Stimulated activated CD8-positive, alpha-beta memory T cell treated with anti-CD3 and anti-CD28 coated beads, Interleukin-15, amount 100 ng/mL, for 48 hours (primary cell): ENCODE results near the gene FGF6.
"Not testable (repeated sequence)": the region's sequence is repeated elsewhere in the genome, so short reads cannot be mapped to it uniquely, and the experiment has no call there.

Experiments
- DNase-seq, 2 donors: peaks; one replicate each; pipeline ENCODE4 v3.0.0-alpha.2; 2020; ENCODE audit warnings: low read depth in 2 of 2

FGF6 gene

DNA sequence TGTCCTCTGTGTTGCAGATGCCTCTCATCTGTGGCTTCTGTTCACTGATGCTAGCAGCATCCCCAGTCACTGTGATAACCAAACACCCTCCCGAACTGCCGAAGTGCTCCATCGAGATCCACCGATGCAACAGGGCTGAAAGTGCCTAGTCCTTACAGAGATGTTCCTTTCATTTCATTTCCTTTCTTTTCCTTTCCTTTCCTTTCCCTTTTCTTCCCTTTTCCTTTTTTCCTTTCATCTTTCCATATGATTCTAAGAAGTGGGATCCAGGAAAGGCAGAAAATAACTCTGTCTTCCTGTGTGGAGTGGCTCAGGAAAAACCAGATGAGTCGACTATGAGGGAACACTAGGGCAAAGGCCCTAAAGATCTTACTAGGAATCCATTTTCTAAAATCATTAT lies 26.7 kb downstream of the FGF6 start:
- no peak for DNase-seq

GRCh38 chr12:4417936-4418335 lies 27.7 kb downstream of the FGF6 start:
- DNase-seq, result no peak

- no peak for DNase-seq
Measured at GRCh38 chr12:4417455-4417854, 28.2 kb downstream of the FGF6 start.

DNA sequence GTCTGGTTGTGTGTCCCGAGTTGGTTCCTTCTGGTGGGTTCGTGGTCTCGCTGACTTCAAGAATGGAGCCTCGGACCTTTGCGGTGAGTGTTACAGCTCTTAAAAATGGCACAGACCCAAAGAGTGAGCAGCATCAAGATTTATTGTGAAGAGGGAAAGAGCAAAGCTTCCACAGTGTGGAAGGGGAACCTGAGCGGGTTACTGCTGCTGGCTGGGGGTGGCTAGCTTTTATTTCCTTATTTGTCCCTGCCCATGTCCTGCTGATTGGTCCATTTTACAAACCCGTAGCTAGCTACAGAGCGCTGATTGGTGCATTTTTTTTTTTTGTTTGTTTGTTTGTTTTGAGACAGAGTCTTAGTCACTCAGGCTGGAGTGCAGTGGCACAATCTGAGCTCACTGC lies 29.3 kb downstream of the FGF6 start:
- no peak for DNase-seq

DNA sequence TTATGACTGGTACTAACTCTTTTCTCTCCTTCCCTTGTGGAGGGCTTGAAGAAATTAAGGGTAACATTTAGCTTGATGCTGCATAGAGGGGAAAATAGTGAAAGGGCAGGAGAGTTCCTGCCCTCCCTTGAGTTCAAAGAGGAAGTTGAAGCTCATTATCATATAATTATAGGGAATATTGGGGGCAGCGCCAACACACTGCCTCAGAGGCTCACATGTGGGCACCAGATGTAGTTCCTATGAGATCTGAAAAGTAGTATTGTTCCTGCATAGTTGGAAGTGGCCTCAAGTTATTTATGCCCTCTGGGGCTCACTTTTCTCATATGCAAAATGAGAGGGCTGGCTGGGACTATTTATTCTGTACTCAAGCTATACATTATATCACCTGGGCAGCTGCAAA lies 33.1 kb downstream of the FGF6 start:
- DNase-seq, result no peak

- DNase-seq, result no peak
Measured at GRCh38 chr12:4412056-4412455, 33.6 kb downstream of the FGF6 start.

DNA sequence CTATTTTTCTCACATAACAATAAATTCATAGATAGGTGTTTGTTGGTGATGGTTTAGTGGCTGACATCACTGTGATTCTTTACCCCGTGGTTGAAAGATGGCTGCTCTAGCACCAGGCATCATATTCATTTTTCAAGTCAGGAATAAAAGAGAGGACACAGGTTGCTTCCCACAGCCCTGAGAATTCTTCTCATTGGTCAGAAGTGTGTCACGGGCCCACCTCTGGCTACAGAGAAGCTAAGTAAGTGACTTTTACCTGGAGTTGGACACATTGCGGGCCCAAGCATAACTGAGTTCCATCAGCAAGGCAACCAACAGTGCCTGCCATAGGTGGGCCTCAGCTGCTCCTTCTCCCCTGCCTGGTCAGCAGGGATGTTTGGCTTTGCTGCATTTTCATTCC lies 38.5 kb downstream of the FGF6 start:
- DNase-seq, result no peak

DNA sequence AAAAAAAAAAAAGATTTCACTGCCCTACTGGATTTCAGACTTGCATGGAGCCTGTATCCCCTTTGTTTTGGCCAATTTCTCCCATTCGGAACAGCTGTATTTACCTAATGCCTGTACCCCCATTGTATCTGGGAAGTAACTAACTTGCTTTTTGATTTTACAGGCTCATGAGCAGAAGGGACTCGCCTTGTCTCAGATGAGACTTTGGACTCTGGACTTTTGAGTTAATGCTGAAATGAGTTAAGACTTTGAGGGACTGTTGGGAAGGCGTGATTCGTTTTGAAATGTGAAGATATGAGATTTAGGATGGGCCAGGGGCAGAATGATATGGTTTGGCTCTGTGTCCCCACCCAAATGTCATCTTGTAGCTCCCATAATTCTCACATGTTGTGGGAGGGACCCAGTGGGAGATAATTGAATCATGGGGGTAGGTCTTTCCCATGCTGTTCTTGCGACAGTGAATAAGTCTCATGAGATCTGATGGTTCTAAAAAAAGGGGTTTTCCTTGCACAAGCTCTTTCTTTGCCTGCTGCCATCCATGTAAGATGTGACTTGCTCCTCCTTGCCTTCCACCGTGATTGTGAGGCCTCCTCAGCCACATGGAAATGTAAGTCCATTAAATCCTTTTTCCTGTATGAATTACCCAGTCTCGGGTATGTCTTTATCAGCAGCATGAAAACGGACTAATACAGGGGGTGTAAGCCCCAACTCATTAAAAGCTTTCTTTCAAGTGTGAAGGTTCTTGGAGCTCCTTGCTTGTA lies 40.6 kb downstream of the FGF6 start:
- DNase-seq, result not testable (repeated sequence)

DNA sequence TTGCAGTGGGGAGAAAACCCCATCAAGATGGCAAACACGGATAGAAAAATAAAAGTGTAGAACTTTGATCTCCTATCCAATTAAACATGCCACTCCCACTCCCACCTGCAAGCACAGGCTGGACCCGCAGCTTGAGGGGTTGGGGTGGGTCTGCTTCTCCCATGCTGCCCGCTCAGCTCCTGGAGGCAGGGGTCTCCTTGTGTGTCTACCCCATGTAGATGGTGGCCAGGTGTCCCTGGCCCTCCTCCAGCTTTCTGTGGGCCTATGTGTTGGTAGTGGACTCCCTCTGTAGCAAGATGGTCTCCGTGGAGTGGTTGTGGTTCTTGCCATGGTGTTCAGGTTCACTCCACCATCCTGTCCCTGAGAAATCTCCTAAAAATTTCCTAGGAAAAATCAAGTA lies 42.6 kb downstream of the FGF6 start:
- DNase-seq, result no peak

DNA sequence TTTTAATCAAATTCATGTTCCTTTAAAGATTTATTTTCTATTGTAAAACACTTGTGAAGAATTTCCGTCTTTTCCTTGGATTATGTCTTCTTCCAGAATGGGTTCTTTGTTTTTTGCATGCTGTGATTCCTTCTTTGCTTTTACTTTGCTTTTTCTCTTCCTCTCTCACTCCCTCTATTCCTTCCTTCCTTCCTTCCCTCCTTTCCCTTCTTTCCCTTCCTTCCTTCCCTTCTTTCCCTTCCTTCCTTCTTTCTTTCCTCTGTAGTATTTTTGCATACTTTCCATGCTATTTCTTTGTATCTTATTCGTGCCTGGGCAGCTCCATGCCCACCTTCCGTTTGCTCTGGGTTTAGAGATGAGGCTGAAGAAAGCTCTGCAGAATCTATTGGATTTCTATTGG lies 44.5 kb downstream of the FGF6 start:
- DNase-seq, result no peak

- DNase-seq, result no peak
Measured at GRCh38 chr12:4395818-4396217, 49.8 kb downstream of the FGF6 start.

- no peak for DNase-seq
Measured at GRCh38 chr12:4393211-4393610, 52.4 kb downstream of the FGF6 start.

DNA sequence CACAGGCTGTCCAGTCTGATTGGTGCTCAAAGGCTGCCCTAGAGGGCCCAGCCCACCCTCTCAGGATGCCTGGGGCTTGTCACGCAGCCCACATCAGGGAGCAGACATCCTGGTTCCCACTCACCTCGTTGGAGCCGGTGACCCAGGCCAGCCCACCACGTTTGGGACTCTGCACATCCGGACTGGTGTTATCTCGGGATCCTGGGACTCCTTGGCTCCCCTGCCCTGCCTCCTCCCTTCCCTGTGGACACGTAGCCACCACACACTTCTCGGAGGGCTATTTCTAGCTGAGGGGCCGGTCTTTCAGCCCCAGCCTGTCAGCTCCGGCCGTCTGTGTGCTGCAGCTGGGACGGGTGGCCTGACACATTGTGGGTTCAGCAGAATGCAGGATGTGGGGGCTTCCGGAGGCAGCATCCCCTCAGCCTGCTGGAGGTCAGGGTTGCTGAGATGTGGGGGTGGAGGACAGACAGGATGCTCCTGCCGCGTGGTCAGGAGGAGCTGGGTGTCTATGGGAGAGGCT lies 53.3 kb downstream of the FGF6 start:
- DNase-seq, result no peak

DNA sequence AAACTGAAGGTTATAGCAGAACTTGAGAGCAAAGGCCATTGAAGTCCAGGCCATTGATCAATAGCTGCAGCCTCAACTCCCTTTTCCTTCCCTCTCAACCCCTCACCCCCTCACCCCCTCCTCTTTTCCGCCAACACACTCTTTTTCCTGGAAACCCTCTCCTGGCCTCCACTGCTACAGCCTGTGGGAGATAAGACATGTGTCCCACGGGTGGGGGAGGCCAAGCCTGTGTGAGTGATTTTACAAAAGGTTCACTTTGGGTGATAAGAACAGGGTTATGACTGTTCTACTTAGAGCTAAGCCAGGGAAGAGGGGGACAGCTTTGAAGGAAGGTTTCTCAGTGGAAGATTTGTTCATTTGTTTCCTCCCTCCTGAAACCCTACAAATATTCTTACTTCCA lies 57.0 kb downstream of the FGF6 start:
- no peak for DNase-seq

- no peak for DNase-seq
Measured at GRCh38 chr12:4388032-4388431, 57.6 kb downstream of the FGF6 start.

DNA sequence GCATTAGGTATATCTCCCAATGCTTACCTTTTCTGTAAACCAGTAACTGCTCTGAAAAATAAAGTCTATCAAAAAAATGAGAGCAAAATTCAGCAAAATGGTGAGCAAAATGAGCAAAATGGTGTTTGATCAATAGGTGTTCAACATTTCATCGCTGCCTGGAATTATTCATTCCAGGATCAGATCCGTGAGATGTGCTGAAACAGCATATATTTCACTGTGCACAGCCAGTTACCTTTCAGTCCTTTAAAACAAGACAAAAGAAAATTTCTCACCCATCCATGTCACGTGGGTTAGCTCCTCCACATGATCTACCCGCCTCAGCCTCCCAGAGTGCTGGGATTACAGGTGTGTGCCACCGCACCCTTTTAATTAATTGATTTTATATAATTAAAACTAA lies 58.0 kb downstream of the FGF6 start:
- DNase-seq, result no peak

DNA sequence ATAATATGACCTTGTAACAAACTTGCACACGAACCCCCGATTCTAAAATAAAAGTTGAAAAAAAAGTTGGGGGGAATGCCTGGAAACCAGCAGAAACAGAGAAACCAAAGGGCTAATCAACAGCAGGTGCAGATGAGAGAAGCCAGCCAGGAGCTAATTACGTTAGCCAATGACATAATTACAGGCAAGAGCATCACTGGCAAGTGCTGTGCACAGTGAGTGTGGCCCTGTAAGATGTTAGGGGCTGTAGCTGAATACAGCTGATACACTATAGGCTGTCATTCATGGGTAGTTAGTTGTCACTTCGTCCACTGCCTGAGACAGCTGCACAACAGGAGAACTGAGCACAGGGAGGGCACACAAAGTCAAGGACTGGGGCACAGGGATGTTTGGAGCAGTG lies 58.8 kb downstream of the FGF6 start:
- DNase-seq, result no peak
